Activated CD4-positive, alpha-beta T cell treated with anti-CD3 and anti-CD28 coated beads, Interleukin-2, Interleukin-6, amounts not matched to agents 100 ng/mL and 50 ng/mL, durations not matched to agents 16 hours and 8 hours (primary cell): ENCODE measurements around the gene EID1.

Experiments
- DNase-seq: peaks from one replicate; pipeline ENCODE4 v3.0.0-alpha.2; 2020

Gene EID1

GRCh38 chr15:48914717-48915116, 36.8 kb downstream of the EID1 start:
- DNase-seq, result no peak

GRCh38 chr15:48915861-48916260, 37.9 kb downstream of the EID1 start:
- no peak for DNase-seq

- DNase-seq, result no peak
These were observed 38.8 kb downstream of the EID1 start for GRCh38 chr15:48916721-48917120.

- no peak for DNase-seq
These were observed 44.1 kb downstream of the EID1 start for GRCh38 chr15:48922046-48922445.

- DNase-seq, result peak; percentile 34
These were observed 46.8 kb downstream of the EID1 start for GRCh38 chr15:48924528-48925393.

GRCh38 chr15:48925714-48926223, 47.8 kb downstream of the EID1 start:
- DNase-seq, result peak; percentile 71

GRCh38 chr15:48928877-48929538, 51.1 kb downstream of the EID1 start:
- DNase-seq, result peak; percentile 83

- no peak for DNase-seq
These were observed 51.7 kb downstream of the EID1 start for GRCh38 chr15:48929661-48930060.
